Skeletal muscle satellite cell (primary cell): ENCODE results near the gene MAP1LC3C.
"Not testable (repeated sequence)": the region's sequence is repeated elsewhere in the genome, so short reads cannot be mapped to it uniquely, and the experiment has no call there.

Experiments used
- H3K27me3 ChIP-seq: 2 replicates; pipeline ENCODE4 v1.7.0; 2013; ENCODE audit warnings: low read length; ENCODE audit not compliant: control insufficient read depth, insufficient read depth
- H3K36me3 ChIP-seq: 2 replicates; pipeline ENCODE4 v1.7.0; 2013; ENCODE audit warnings: mild to moderate bottlenecking, control low read depth, low read length; ENCODE audit not compliant: insufficient read depth
- H3K4me1 ChIP-seq: 2 replicates; pipeline ENCODE4 v1.7.0; 2013; ENCODE audit warnings: low read length; ENCODE audit not compliant: control insufficient read depth, insufficient read depth
- H3K4me2 ChIP-seq: 2 replicates; pipeline ENCODE4 v1.7.0; 2013; ENCODE audit warnings: mild to moderate bottlenecking, low read length
- H3K4me3 ChIP-seq: 2 replicates; pipeline ENCODE4 v1.7.0; 2013; ENCODE audit warnings: low read length
- H3K9ac ChIP-seq: 2 replicates; pipeline ENCODE4 v1.7.0; 2013; ENCODE audit warnings: mild to moderate bottlenecking, low read depth, low read length, moderate library complexity
- H3K9me3 ChIP-seq: replicated peaks from 2 replicates; pipeline ENCODE4 v1.7.0; 2013; ENCODE audit warnings: mild to moderate bottlenecking, control low read depth, low read length

Gene MAP1LC3C

GRCh38 chr1:241990040-241990439 lies 8.9 kb downstream of the MAP1LC3C start:
- peaks cover 19% of the 10 kb centered on the region for H3K4me1 ChIP-seq
- H3K27me3 ChIP-seq, result peaks cover 3% of the 10 kb centered on the region
- no peak overlapping the region for H3K4me2 ChIP-seq
- H3K4me3 ChIP-seq, result no peak overlapping the region
- no peak overlapping the region for H3K9ac ChIP-seq
- H3K9me3 ChIP-seq, result no peaks in the 10 kb centered on the region
- no peaks in the 10 kb centered on the region for H3K36me3 ChIP-seq

GRCh38 chr1:241988389-241988930 lies 10.4 kb downstream of the MAP1LC3C start:
- not testable (repeated sequence) for H3K36me3 ChIP-seq, H3K9me3 ChIP-seq, H3K27me3 ChIP-seq, H3K9ac ChIP-seq, H3K4me2 ChIP-seq, H3K4me3 ChIP-seq
- H3K4me1 ChIP-seq, result peaks cover 19% of the 10 kb centered on the region

GRCh38 chr1:241985787-241986186 lies 13.1 kb downstream of the MAP1LC3C start:
- Histone ChIP-seq H3K9me3 (no peaks in the 10 kb centered on the region), H3K27me3 (peaks cover under 1% of the 10 kb centered on the region), H3K4me3 (no peak overlapping the region), H3K4me1 (peaks cover 11% of the 10 kb centered on the region), H3K9ac (no peak overlapping the region), H3K4me2 (no peak overlapping the region), H3K36me3 (no peaks in the 10 kb centered on the region)

GRCh38 chr1:241979926-241980325 lies 19.0 kb downstream of the MAP1LC3C start:
- Histone ChIP-seq H3K4me3 (no peak overlapping the region), H3K9me3 (no peaks in the 10 kb centered on the region), H3K36me3 (no peaks in the 10 kb centered on the region), H3K4me2 (no peak overlapping the region), H3K9ac (no peak overlapping the region), H3K4me1 (no peaks in the 10 kb centered on the region), H3K27me3 (no peaks in the 10 kb centered on the region)

- Histone ChIP-seq H3K4me3 (no peak overlapping the region), H3K36me3 (no peaks in the 10 kb centered on the region), H3K4me1 (no peaks in the 10 kb centered on the region), H3K9me3 (no peaks in the 10 kb centered on the region), H3K4me2 (no peak overlapping the region), H3K27me3 (no peaks in the 10 kb centered on the region), H3K9ac (no peak overlapping the region)
These were observed 19.8 kb downstream of the MAP1LC3C start for GRCh38 chr1:241979071-241979470.

- Histone ChIP-seq H3K27me3 (no peaks in the 10 kb centered on the region), H3K4me2 (no peak overlapping the region), H3K9me3 (no peaks in the 10 kb centered on the region), H3K4me1 (peaks cover 6% of the 10 kb centered on the region), H3K4me3 (no peak overlapping the region), H3K36me3 (no peaks in the 10 kb centered on the region), H3K9ac (no peak overlapping the region)
These were observed 22.7 kb downstream of the MAP1LC3C start for GRCh38 chr1:241976229-241976628.

GRCh38 chr1:241972703-241973369 lies 26.1 kb downstream of the MAP1LC3C start:
- peaks cover 6% of the 10 kb centered on the region for H3K4me1 ChIP-seq
- H3K27me3 ChIP-seq, result no peaks in the 10 kb centered on the region

GRCh38 chr1:241968611-241969010 lies 30.3 kb downstream of the MAP1LC3C start:
- Histone ChIP-seq H3K27me3 (no peaks in the 10 kb centered on the region), H3K4me3 (no peak overlapping the region), H3K4me2 (no peak overlapping the region), H3K4me1 (peaks cover 6% of the 10 kb centered on the region), H3K36me3 (no peaks in the 10 kb centered on the region), H3K9me3 (no peaks in the 10 kb centered on the region), H3K9ac (no peak overlapping the region)

More at GRCh38 chr1:241972703-241973369, 26.1 kb downstream of the MAP1LC3C start:
- Histone ChIP-seq H3K9me3 (no peaks in the 10 kb centered on the region), H3K4me3 (no peak overlapping the region), H3K9ac (no peak overlapping the region), H3K4me2 (no peak overlapping the region), H3K36me3 (no peaks in the 10 kb centered on the region)

- H3K4me1 ChIP-seq, result no peaks in the 10 kb centered on the region
- no peaks in the 10 kb centered on the region for H3K36me3 ChIP-seq
- no peak overlapping the region for H3K9ac ChIP-seq
- H3K9me3 ChIP-seq, result no peaks in the 10 kb centered on the region
- H3K4me2 ChIP-seq, result no peak overlapping the region
- no peaks in the 10 kb centered on the region for H3K27me3 ChIP-seq
- no peak overlapping the region for H3K4me3 ChIP-seq
These were observed 34.2 kb downstream of the MAP1LC3C start for GRCh38 chr1:241964550-241965282.

GRCh38 chr1:241963722-241964121 lies 35.2 kb downstream of the MAP1LC3C start:
- Histone ChIP-seq H3K4me1 (no peaks in the 10 kb centered on the region), H3K4me3 (no peak overlapping the region), H3K9me3 (no peaks in the 10 kb centered on the region), H3K4me2 (no peak overlapping the region), H3K27me3 (no peaks in the 10 kb centered on the region), H3K36me3 (no peaks in the 10 kb centered on the region), H3K9ac (no peak overlapping the region)

GRCh38 chr1:241962153-241962552 lies 36.7 kb downstream of the MAP1LC3C start:
- Histone ChIP-seq H3K4me1 (no peaks in the 10 kb centered on the region), H3K9me3 (no peaks in the 10 kb centered on the region), H3K36me3 (no peaks in the 10 kb centered on the region), H3K27me3 (no peaks in the 10 kb centered on the region), H3K4me2 (no peak overlapping the region), H3K9ac (no peak overlapping the region), H3K4me3 (no peak overlapping the region)
